HepG2 (cell line): ENCODE measurements around the gene SYTL5. TPM values are rescaled to one million over a fixed set of nuclear protein-coding genes. Genes with fewer than 3 reads are reported as not detected.

ENCODE experiments used
- RXRA ChIP-seq: sonication (generic); formaldehyde crosslinking; IDR thresholded peaks from 2 replicates; pipeline ENCODE4 v1.5.1; 2020; ENCODE audit warnings: missing genetic modification reagents
- SNAPC4 ChIP-seq: sonication (generic); formaldehyde crosslinking; IDR thresholded peaks from 2 replicates; pipeline ENCODE4 v1.4.0; 2020; ENCODE audit warnings: mild to moderate bottlenecking, missing genetic modification reagents
- TMF1 ChIP-seq: sonication (generic); formaldehyde crosslinking; IDR thresholded peaks from 2 replicates; pipeline ENCODE4 v1.8.1; 2022; ENCODE audit warnings: low read depth, missing genetic modification reagents
- ZFP1 ChIP-seq: IDR thresholded peaks from 2 replicates; pipeline ENCODE4 v1.6.1; 2016
- ZNF546 ChIP-seq: sonication (generic); formaldehyde crosslinking; conservative IDR thresholded peaks from 2 replicates; pipeline ENCODE4 v1.8.1; 2023; ENCODE audit warnings: mild to moderate bottlenecking, missing genetic modification reagents
- polyA plus RNA-seq, 8 experiments: library from polyadenylated mRNA; depleted of rRNA in 3 of 8; stranded (reverse) in 7 of 8; unstranded in 1 of 8; fragments of >200 nt; fragmentation: Illumina TruSeq in 4 of 8; extraction: Trizol in 4 of 8; gene quantifications; 2 replicates each; pipeline versions ENCODE4 v1.2.1 to v1.2.3, GENCODE V29; 2011 to 2016; ENCODE audit warnings: low read depth in 4 of 8, missing spikeins in 1 of 8, mixed read lengths in 1 of 8; ENCODE audit not compliant: insufficient read depth in 1 of 8
- total RNA-seq, 5 experiments: library from RNA; depleted of rRNA; stranded (reverse); fragments of >200 nt; fragmentation: Illumina TruSeq; extraction: Trizol; gene quantifications; 2 replicates each; pipeline ENCODE4 v1.2.3, GENCODE V29; 2016; ENCODE audit warnings: low read depth in 1 of 5
- TF ChIP-seq, protein P1 (sequence below): sonication (generic); formaldehyde crosslinking; IDR thresholded peaks from 2 replicates; pipeline ENCODE4 v1.8.1; 2023; ENCODE audit warnings: mild to moderate bottlenecking, missing genetic modification reagents
- TF ChIP-seq, protein P2 (sequence below): sonication (generic); formaldehyde crosslinking; IDR thresholded peaks from 2 replicates; pipeline ENCODE4 v1.8.0; 2023; ENCODE audit warnings: mild to moderate bottlenecking, missing genetic modification reagents

SYTL5 gene
- total and polyA plus RNA-seq, 2 of the 13 experiments (the other 11 are each of a cell fraction or from before 2014, with no cell fraction given) = not detected

- TF ChIP-seq SNAPC4 (CRISPR knock-in tag) = no peak
- TF ChIP-seq, protein P1, sequence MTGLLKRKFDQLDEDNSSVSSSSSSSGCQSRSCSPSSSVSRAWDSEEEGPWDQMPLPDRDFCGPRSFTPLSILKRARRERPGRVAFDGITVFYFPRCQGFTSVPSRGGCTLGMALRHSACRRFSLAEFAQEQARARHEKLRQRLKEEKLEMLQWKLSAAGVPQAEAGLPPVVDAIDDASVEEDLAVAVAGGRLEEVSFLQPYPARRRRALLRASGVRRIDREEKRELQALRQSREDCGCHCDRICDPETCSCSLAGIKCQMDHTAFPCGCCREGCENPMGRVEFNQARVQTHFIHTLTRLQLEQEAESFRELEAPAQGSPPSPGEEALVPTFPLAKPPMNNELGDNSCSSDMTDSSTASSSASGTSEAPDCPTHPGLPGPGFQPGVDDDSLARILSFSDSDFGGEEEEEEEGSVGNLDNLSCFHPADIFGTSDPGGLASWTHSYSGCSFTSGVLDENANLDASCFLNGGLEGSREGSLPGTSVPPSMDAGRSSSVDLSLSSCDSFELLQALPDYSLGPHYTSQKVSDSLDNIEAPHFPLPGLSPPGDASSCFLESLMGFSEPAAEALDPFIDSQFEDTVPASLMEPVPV (CRISPR knock-in tag) = no peak
- no peak for TF ChIP-seq RXRA (CRISPR knock-in tag)
- no peak for TF ChIP-seq ZFP1 (CRISPR knock-in tag)
- TF ChIP-seq, protein P2, sequence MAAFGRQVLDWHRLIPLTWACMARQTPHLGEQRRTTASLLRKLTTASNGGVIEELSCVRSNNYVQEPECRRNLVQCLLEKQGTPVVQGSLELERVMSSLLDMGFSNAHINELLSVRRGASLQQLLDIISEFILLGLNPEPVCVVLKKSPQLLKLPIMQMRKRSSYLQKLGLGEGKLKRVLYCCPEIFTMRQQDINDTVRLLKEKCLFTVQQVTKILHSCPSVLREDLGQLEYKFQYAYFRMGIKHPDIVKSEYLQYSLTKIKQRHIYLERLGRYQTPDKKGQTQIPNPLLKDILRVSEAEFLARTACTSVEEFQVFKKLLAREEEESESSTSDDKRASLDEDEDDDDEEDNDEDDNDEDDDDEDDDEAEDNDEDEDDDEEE (CRISPR knock-in tag) = no peak
- no peak for TF ChIP-seq ZNF546 (CRISPR knock-in tag)
- TF ChIP-seq TMF1 = no peak
Measured at GRCh38 chrX:37993837-37994619, 12.3 kb upstream of the SYTL5 start (continued).
